ENCODE measurements around the gene ANTXR1. TPM values are rescaled to one million over a fixed set of nuclear protein-coding genes. Genes with fewer than 3 reads are reported as not detected.

The ANTXR1 gene
- total RNA-seq, 4 donors from 2014 or later = 52.8 to 116 (median 98.9) TPM

- H3K4me1 ChIP-seq = peaks cover 4 to 61% (median 22%) of the 10 kb centered on the region in 3 donors
- TF ChIP-seq CTCF (IDR thresholded peaks at IDR 0.05) (no peak), EP300 (IDR thresholded peaks at IDR 0.05) (no peak), POLR2AphosphoS5 (IDR thresholded peaks at IDR 0.05) (no peak), POLR2A (IDR thresholded peaks at IDR 0.05) (no peak)
- H3K27ac ChIP-seq = peak overlapping the region in 2 of 4 donors; percentile 46 to 50
Measured at GRCh38 chr2:69030800-69031428, 17.9 kb downstream of the ANTXR1 start.

GRCh38 chr2:69031466-69031865, 18.5 kb downstream of the ANTXR1 start:
- Histone ChIP-seq H3K4me1 (peaks cover 4 to 55% (median 19%) of the 10 kb centered on the region in 3 donors), H3K4me3 (no peak overlapping the region), H3K27me3 (no peaks in the 10 kb centered on the region), H3K27ac (peak overlapping the region in 2 of 4 donors; percentile 46 to 50), H3K9me3 (no peaks in the 10 kb centered on the region), H3K36me3 (no peaks in the 10 kb centered on the region)
- 67 to 74% methylated on average over 1 of the region's 1 CpG for WGBS, 2 donors (ENCODE audit: low coverage in 1 of 2)
- no peak for ATAC-seq
- TF ChIP-seq EP300 (IDR thresholded peaks at IDR 0.05) (no peak), POLR2A (IDR thresholded peaks at IDR 0.05) (no peak), POLR2AphosphoS5 (IDR thresholded peaks at IDR 0.05) (no peak), CTCF (IDR thresholded peaks at IDR 0.05) (no peak)

More at GRCh38 chr2:69030800-69031428, 17.9 kb downstream of the ANTXR1 start:
- H3K36me3 ChIP-seq = no peaks in the 10 kb centered on the region
- no peaks in the 10 kb centered on the region for H3K9me3 ChIP-seq
- H3K4me3 ChIP-seq = no peak overlapping the region
- ATAC-seq = no peak
- no peaks in the 10 kb centered on the region for H3K27me3 ChIP-seq
- WGBS, 2 donors (ENCODE audit: low coverage in 1 of 2) = 85 to 87% methylated on average over 6 of the region's 6 CpGs

GRCh38 chr2:69032336-69032735, 19.4 kb downstream of the ANTXR1 start:
- Histone ChIP-seq H3K4me1 (peaks cover 4 to 51% (median 15%) of the 10 kb centered on the region in 3 donors), H3K27me3 (no peaks in the 10 kb centered on the region), H3K36me3 (no peaks in the 10 kb centered on the region), H3K27ac (peak overlapping the region in 1 of 4 donors; percentile 40), H3K9me3 (no peaks in the 10 kb centered on the region), H3K4me3 (no peak overlapping the region)
- TF ChIP-seq CTCF (IDR thresholded peaks at IDR 0.05) (no peak), EP300 (IDR thresholded peaks at IDR 0.05) (no peak), POLR2AphosphoS5 (IDR thresholded peaks at IDR 0.05) (no peak)
- no peak for ATAC-seq
- WGBS, 2 donors (ENCODE audit: low coverage in 1 of 2) = 68 to 69% methylated on average over 4 to 6 of the region's 6 CpGs

GRCh38 chr2:69033461-69034095, 20.6 kb downstream of the ANTXR1 start:
- H3K27ac ChIP-seq = peak overlapping the region in 3 of 4 donors; percentile 10 to 40 (median 21)
- no peak for TF ChIP-seq POLR2AphosphoS5 (IDR thresholded peaks at IDR 0.05)
- no peak for TF ChIP-seq CTCF (IDR thresholded peaks at IDR 0.05)
- TF ChIP-seq POLR2A (IDR thresholded peaks at IDR 0.05) = no peak
- TF ChIP-seq EP300 (IDR thresholded peaks at IDR 0.05) = no peak
- no peaks in the 10 kb centered on the region for H3K9me3 ChIP-seq
- no peaks in the 10 kb centered on the region for H3K36me3 ChIP-seq
- 57 to 90% methylated on average over 1 of the region's 1 CpG for WGBS, 2 donors (ENCODE audit: low coverage in 1 of 2)
- ATAC-seq = no peak
- H3K27me3 ChIP-seq = no peaks in the 10 kb centered on the region
- peaks cover 4 to 63% (median 15%) of the 10 kb centered on the region in 3 donors for H3K4me1 ChIP-seq
- no peak overlapping the region for H3K4me3 ChIP-seq

GRCh38 chr2:69034122-69034521, 21.1 kb downstream of the ANTXR1 start:
- Histone ChIP-seq H3K9me3 (no peaks in the 10 kb centered on the region), H3K27ac (peak overlapping the region in 2 of 4 donors; percentile 6 to 21), H3K27me3 (no peaks in the 10 kb centered on the region), H3K36me3 (no peaks in the 10 kb centered on the region), H3K4me1 (peaks cover 4 to 68% (median 15%) of the 10 kb centered on the region in 3 donors), H3K4me3 (no peak overlapping the region)
- TF ChIP-seq POLR2A (IDR thresholded peaks at IDR 0.05) = no peak
- no peak for TF ChIP-seq POLR2AphosphoS5 (IDR thresholded peaks at IDR 0.05)
- TF ChIP-seq EP300 (IDR thresholded peaks at IDR 0.05) = no peak
- no peak for TF ChIP-seq CTCF (IDR thresholded peaks at IDR 0.05)
- ATAC-seq = no peak

All from gastroesophageal sphincter (tissue), 4 donors.